HepG2 (cell line): ENCODE measurements around the gene ZC3H8. TPM values are rescaled to one million over a fixed set of nuclear protein-coding genes. Genes with fewer than 3 reads are reported as not detected.

ENCODE experiments used
- ATAC-seq: fragments of 200-7000 bp; cut with Tn5 transposase; 3 replicates; pipeline ENCODE4 v1.9.1; 2020; ENCODE audit warnings: mild to moderate bottlenecking, moderate library complexity
- BruUV-seq: library from RNA; stranded (reverse); fragments of 400-500 nt; replicated peaks from 2 replicates; lab custom pipeline; 2021; lab: Mats Ljungman, UMichigan
- CTCF ChIA-PET: fragments of 300-600 bp; formaldehyde crosslinking; extraction: SDS; loops from one replicate; lab custom pipeline; 2021; ENCODE audit warnings: low total read pairs, inconsistent platforms, low intra/inter-chr PET ratio; lab: Yijun Ruan, JAX
- POLR2A ChIA-PET: fragments of 350-600 bp; sonication (Branson Sonifier 250); formaldehyde crosslinking; loops from one replicate; lab custom pipeline; 2020; ENCODE audit warnings: antibody characterized with exemption, inconsistent platforms; lab: Yijun Ruan, JAX
- DNase-seq: peaks from one replicate; pipeline ENCODE4 v3.0.0-alpha.2; 2015; ENCODE audit warnings: low spot score
- FAIRE-seq: peaks from 3 replicates; lab custom pipeline; 2011; peaks lifted over from hg19 to GRCh38; lab: Jason Lieb, UNC
- H2AFZ ChIP-seq: one replicate; pipeline ENCODE4 v1.6.1; 2011; ENCODE audit warnings: low read length, inconsistent platforms
- H3K27ac ChIP-seq: fragments of 300-600 bp; 3 replicates; pipeline ENCODE4 v1.8.0; 2011; ENCODE audit warnings: mixed run types, mild to moderate bottlenecking, mixed read lengths, low read length, inconsistent platforms; ENCODE audit not compliant: insufficient read depth; ENCODE audit errors: extremely low read length
- H3K27me3 ChIP-seq, 2 experiments: fragments of 200-600 bp in 1 of 2; 2 replicates in 1 of 2; 3 replicates in 1 of 2; pipeline versions ENCODE4 v1.6.0 to v1.8.0; 2011; ENCODE audit warnings: low read length in 2 of 2, mild to moderate bottlenecking in 2 of 2, moderate library complexity in 2 of 2, inconsistent platforms in 1 of 2; ENCODE audit not compliant: insufficient read depth in 2 of 2, control insufficient read depth in 1 of 2
- H3K36me3 ChIP-seq, 2 experiments: fragments of 200-600 bp in 1 of 2; replicated peaks in 1 of 2; 2 replicates in 1 of 2; 3 replicates in 1 of 2; pipeline versions ENCODE4 v1.5.1 to v1.8.0; 2011; ENCODE audit warnings: low read length in 2 of 2, inconsistent platforms in 1 of 2; ENCODE audit not compliant: insufficient read depth in 2 of 2, control insufficient read depth in 1 of 2
- H3K4me1 ChIP-seq: 2 replicates; pipeline ENCODE4 v1.5.1; 2012; ENCODE audit warnings: low read length, inconsistent platforms; ENCODE audit not compliant: insufficient read depth
- H3K4me2 ChIP-seq: 2 replicates; pipeline ENCODE4 v1.6.0; 2011; ENCODE audit warnings: low read depth, low read length, inconsistent platforms
- H3K4me3 ChIP-seq, 3 experiments: fragments of 200-600 bp in 1 of 3; sonication (generic), shearing (Covaris generic) in 1 of 3; replicated peaks in 1 of 3; 2 replicates each; pipeline ENCODE4 v1.5.1; 2011 to 2016; ENCODE audit warnings: low read length in 3 of 3, inconsistent platforms in 2 of 3, low read depth in 2 of 3, mild to moderate bottlenecking in 2 of 3, control low read depth in 1 of 3, mixed read lengths in 1 of 3; ENCODE audit not compliant: insufficient read depth in 1 of 3
- H3K79me2 ChIP-seq: one replicate; pipeline ENCODE4 v1.6.1; 2011; ENCODE audit warnings: low read length, inconsistent platforms; ENCODE audit not compliant: insufficient read depth
- H3K9ac ChIP-seq: 2 replicates; pipeline ENCODE4 v1.6.0; 2011; ENCODE audit warnings: mild to moderate bottlenecking, low read depth, low read length, inconsistent platforms; ENCODE audit not compliant: insufficient read depth
- H3K9me3 ChIP-seq: 2 replicates; pipeline ENCODE4 v1.5.1; 2012; ENCODE audit warnings: mild to moderate bottlenecking, low read length
- H4K20me1 ChIP-seq: 2 replicates; pipeline ENCODE4 v1.6.0; 2011; ENCODE audit warnings: inconsistent platforms, mild to moderate bottlenecking, low read length, moderate library complexity; ENCODE audit not compliant: insufficient read depth
- FOXM1 ChIP-seq: sonication (generic); formaldehyde crosslinking; IDR thresholded peaks from 2 replicates; pipeline ENCODE4 v1.5.0; 2020; ENCODE audit warnings: missing genetic modification reagents
- SMARCC2 ChIP-seq: fragments of 450-650 bp; IDR thresholded peaks from 2 replicates; pipeline ENCODE4 v1.6.1; 2017; ENCODE audit warnings: antibody characterized with exemption, mild to moderate bottlenecking
- SRF ChIP-seq: IDR thresholded peaks from 2 replicates; pipeline ENCODE4 v1.6.1; 2011; ENCODE audit warnings: mild to moderate bottlenecking, low read depth, low read length, moderate library complexity
- ZNF432 ChIP-seq: sonication (generic); formaldehyde crosslinking; IDR thresholded peaks from 2 replicates; pipeline ENCODE4 v1.5.0; 2020; ENCODE audit warnings: missing genetic modification reagents, mild to moderate bottlenecking, borderline replicate concordance
- WGBS: methylation state at CpG from one replicate; pipeline ENCODE4 v1.1.6; 2017; ENCODE audit warnings: low lambda C conversion rate; 5-methylcytosine and 5-hydroxymethylcytosine counted together
- in situ Hi-C: cut with HindIII; loops from 2 replicates; pipeline ENCODE4 v1.10.0; 2017; ENCODE audit warnings: low pct_unique_long_range_greater_than_20kb; ENCODE audit not compliant: extremely low pct_ligation_motif_present
- intact Hi-C: fragments of 100-400 bp; cut with micrococcal nuclease; formaldehyde crosslinking; loops from one replicate; pipeline ENCODE4 v1.10.0; 2022; ENCODE audit not compliant: unreplicated experiment
- polyA plus RNA-seq, 8 experiments: library from polyadenylated mRNA; depleted of rRNA in 3 of 8; stranded (reverse) in 7 of 8; unstranded in 1 of 8; fragments of >200 nt; fragmentation: Illumina TruSeq in 4 of 8; extraction: Trizol in 4 of 8; gene quantifications; 2 replicates each; pipeline versions ENCODE4 v1.2.1 to v1.2.3, GENCODE V29; 2011 to 2016; ENCODE audit warnings: low read depth in 4 of 8, missing spikeins in 1 of 8, mixed read lengths in 1 of 8; ENCODE audit not compliant: insufficient read depth in 1 of 8
- total RNA-seq, 5 experiments: library from RNA; depleted of rRNA; stranded (reverse); fragments of >200 nt; fragmentation: Illumina TruSeq; extraction: Trizol; gene quantifications; 2 replicates each; pipeline ENCODE4 v1.2.3, GENCODE V29; 2016; ENCODE audit warnings: low read depth in 1 of 5
- TF ChIP-seq, protein P1 (sequence below): sonication (generic); formaldehyde crosslinking; IDR thresholded peaks from 2 replicates; pipeline ENCODE4 v1.4.0; 2020; ENCODE audit warnings: mild to moderate bottlenecking, low read depth, missing genetic modification reagents
- TF ChIP-seq, protein P2 (sequence below): sonication (generic); formaldehyde crosslinking; IDR thresholded peaks from 2 replicates; pipeline ENCODE4 v1.4.0; 2020; ENCODE audit warnings: missing genetic modification reagents, borderline replicate concordance
- TF ChIP-seq, protein P3 (sequence below): sonication (generic); formaldehyde crosslinking; IDR thresholded peaks from 2 replicates; pipeline ENCODE4 v1.4.0; 2020; ENCODE audit warnings: mild to moderate bottlenecking, missing genetic modification reagents

The ZC3H8 gene
- total and polyA plus RNA-seq, 2 of the 13 experiments (the other 11 are each of a cell fraction or from before 2014, with no cell fraction given): 4.5 to 17.0 TPM

DNA sequence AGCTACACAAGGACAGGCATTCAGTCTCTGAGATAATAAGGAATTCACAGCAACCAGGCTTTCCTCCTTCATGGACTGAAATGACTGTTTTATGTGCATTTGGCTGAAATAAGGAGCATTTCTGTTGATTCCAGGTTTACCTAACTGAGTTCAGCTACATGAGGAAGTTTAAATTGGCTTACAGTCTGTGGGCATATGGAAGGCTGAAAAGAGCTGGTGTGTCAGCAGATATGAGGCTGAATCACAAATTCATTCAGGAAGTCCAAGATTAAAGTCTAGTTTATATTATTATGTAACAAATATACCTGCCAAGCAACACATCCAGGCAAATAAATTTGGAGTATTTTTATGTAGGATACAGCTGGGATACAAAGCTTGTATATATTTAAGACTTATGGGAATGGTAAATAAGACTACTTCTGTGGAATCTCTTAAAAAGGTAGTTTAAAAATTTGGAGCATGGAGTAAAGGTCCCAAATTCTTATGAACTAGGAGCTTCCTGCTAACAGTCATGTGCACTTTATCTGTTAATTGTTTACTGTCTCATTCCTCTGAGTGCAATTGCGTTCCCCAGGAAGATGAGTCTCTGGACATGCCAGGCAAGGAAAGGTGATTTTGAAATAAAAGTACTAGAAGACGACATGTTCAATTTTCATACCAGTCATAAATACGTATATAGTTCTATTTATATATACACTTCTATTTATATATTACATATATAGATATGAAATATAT, 53.0 kb downstream of the ZC3H8 start:
- ChIA-PET CTCF (no interaction called here), POLR2A (no interaction called here)
- WGBS: 63% methylated on average over 3 of the region's 3 CpGs
- no peak overlapping the region for H3K27ac ChIP-seq
- FAIRE-seq (no peak), DNase-seq (no peak), ATAC-seq (no peak)
- no peak overlapping the region for H3K9ac ChIP-seq
- no peaks in the 10 kb centered on the region for H3K4me1 ChIP-seq
- BruUV-seq: no TSS peak
- intact Hi-C loops (loop anchor here (2.0 kb wide), 1 partner anchor 27 kb away; no protein-coding TSS in a partner anchor), in situ Hi-C loops (no loop called here)
- no peak overlapping the region for H2AFZ ChIP-seq
- TF ChIP-seq SMARCC2 (no peak), ZNF432 (CRISPR knock-in tag) (no peak), SRF (no peak), FOXM1 (CRISPR knock-in tag) (no peak)
- TF ChIP-seq, protein P1, sequence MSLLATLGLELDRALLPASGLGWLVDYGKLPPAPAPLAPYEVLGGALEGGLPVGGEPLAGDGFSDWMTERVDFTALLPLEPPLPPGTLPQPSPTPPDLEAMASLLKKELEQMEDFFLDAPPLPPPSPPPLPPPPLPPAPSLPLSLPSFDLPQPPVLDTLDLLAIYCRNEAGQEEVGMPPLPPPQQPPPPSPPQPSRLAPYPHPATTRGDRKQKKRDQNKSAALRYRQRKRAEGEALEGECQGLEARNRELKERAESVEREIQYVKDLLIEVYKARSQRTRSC (CRISPR knock-in tag): no peak
- TF ChIP-seq, protein P2, sequence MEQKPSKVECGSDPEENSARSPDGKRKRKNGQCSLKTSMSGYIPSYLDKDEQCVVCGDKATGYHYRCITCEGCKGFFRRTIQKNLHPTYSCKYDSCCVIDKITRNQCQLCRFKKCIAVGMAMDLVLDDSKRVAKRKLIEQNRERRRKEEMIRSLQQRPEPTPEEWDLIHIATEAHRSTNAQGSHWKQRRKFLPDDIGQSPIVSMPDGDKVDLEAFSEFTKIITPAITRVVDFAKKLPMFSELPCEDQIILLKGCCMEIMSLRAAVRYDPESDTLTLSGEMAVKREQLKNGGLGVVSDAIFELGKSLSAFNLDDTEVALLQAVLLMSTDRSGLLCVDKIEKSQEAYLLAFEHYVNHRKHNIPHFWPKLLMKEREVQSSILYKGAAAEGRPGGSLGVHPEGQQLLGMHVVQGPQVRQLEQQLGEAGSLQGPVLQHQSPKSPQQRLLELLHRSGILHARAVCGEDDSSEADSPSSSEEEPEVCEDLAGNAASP: no peak
- TF ChIP-seq, protein P3, sequence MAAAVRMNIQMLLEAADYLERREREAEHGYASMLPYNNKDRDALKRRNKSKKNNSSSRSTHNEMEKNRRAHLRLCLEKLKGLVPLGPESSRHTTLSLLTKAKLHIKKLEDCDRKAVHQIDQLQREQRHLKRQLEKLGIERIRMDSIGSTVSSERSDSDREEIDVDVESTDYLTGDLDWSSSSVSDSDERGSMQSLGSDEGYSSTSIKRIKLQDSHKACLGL (CRISPR knock-in tag): no peak
- no peak overlapping the region for H3K4me3 ChIP-seq
- H4K20me1 ChIP-seq: no peaks in the 10 kb centered on the region
- no peak overlapping the region for H3K4me2 ChIP-seq
- H3K9me3 ChIP-seq: peaks cover 22% of the 10 kb centered on the region
- no peaks in the 10 kb centered on the region for H3K36me3 ChIP-seq
- H3K27me3 ChIP-seq: no peaks in the 10 kb centered on the region
- no peaks in the 10 kb centered on the region for H3K79me2 ChIP-seq
